IMR-90 (cell line): Measurements from ENCODE around the gene CYP24A1. TPM values are rescaled to one million over a fixed set of nuclear protein-coding genes. Genes with fewer than 3 reads are reported as not detected.

ENCODE experiments used
- ATAC-seq: fragments of 200-7000 bp; cut with Tn5 transposase; 2 replicates; pipeline ENCODE4 v1.9.1; 2020; ENCODE audit warnings: low read depth, mild to moderate bottlenecking, moderate library complexity
- BruUV-seq: library from RNA; stranded (reverse); fragments of 400-500 nt; replicated peaks from 2 replicates; lab custom pipeline; 2021; lab: Mats Ljungman, UMichigan
- CTCF ChIA-PET: fragments of 300-600 bp; formaldehyde crosslinking; extraction: SDS; loops from one replicate; lab custom pipeline; 2021; ENCODE audit warnings: antibody characterized with exemption; lab: Yijun Ruan, JAX
- POLR2A ChIA-PET: fragments of 300-600 bp; sonication (Branson Sonifier 250); formaldehyde crosslinking; loops from one replicate; lab custom pipeline; 2022; ENCODE audit warnings: antibody characterized with exemption; ENCODE audit not compliant: unreplicated experiment; lab: Charles Lee
- DNase-seq: peaks from one replicate; pipeline ENCODE4 v3.0.0; 2013
- H2AFZ ChIP-seq: replicated peaks from 2 replicates; pipeline ENCODE3; 2013; ENCODE audit warnings: low read length, mild to moderate bottlenecking; ENCODE audit not compliant: poor library complexity
- H2AK5ac ChIP-seq: 2 replicates; pipeline ENCODE4 v1.6.1; 2013; ENCODE audit warnings: low read depth, low read length, inconsistent platforms
- H2AK9ac ChIP-seq: replicated peaks from 2 replicates; pipeline ENCODE3; 2013; ENCODE audit warnings: mild to moderate bottlenecking, low read depth, low read length, moderate library complexity; ENCODE audit not compliant: poor library complexity
- H2BK120ac ChIP-seq: 2 replicates; pipeline ENCODE4 v1.6.1; 2013; ENCODE audit warnings: low read depth, low read length, inconsistent platforms
- H2BK15ac ChIP-seq: 3 replicates; pipeline ENCODE4 v1.6.1; 2013; ENCODE audit warnings: low read depth, low read length, inconsistent platforms
- H2BK20ac ChIP-seq: 2 replicates; pipeline ENCODE4 v1.6.1; 2013; ENCODE audit warnings: low read depth, mild to moderate bottlenecking, inconsistent platforms, low read length, moderate library complexity
- H2BK5ac ChIP-seq: 2 replicates; pipeline ENCODE4 v1.6.1; 2013; ENCODE audit warnings: mild to moderate bottlenecking, low read depth, low read length, inconsistent platforms; ENCODE audit not compliant: poor library complexity, severe bottlenecking
- H3K14ac ChIP-seq: replicated peaks from 2 replicates; pipeline ENCODE4 v1.6.1; 2013; ENCODE audit warnings: low read depth, low read length, inconsistent platforms
- H3K18ac ChIP-seq: 2 replicates; pipeline ENCODE4 v1.6.1; 2013; ENCODE audit warnings: low read depth, low read length, control low read depth
- H3K23ac ChIP-seq: 2 replicates; pipeline ENCODE4 v1.6.1; 2013; ENCODE audit warnings: low read depth, low read length, inconsistent platforms
- H3K27ac ChIP-seq: 2 replicates; pipeline ENCODE4 v1.5.1; 2013; ENCODE audit warnings: mild to moderate bottlenecking, control low read depth, low read length; ENCODE audit not compliant: insufficient read depth
- H3K27me3 ChIP-seq: 2 replicates; pipeline ENCODE4 v1.6.1; 2013; ENCODE audit warnings: low read length; ENCODE audit not compliant: control insufficient read depth, insufficient read depth
- H3K36me3 ChIP-seq: 2 replicates; pipeline ENCODE4 v1.6.1; 2013; ENCODE audit warnings: low read length, mixed read lengths; ENCODE audit not compliant: control insufficient read depth, insufficient read depth
- H3K4ac ChIP-seq: 2 replicates; pipeline ENCODE4 v1.6.1; 2013; ENCODE audit warnings: low read depth, low read length, inconsistent platforms
- H3K4me1 ChIP-seq: 2 replicates; pipeline ENCODE4 v1.6.1; 2013; ENCODE audit warnings: low read length, mixed read lengths; ENCODE audit not compliant: control insufficient read depth, insufficient read depth
- H3K4me2 ChIP-seq: 2 replicates; pipeline ENCODE4 v1.6.1; 2013; ENCODE audit warnings: low read depth, mild to moderate bottlenecking, control low read depth, low read length, moderate library complexity
- H3K4me3 ChIP-seq: 2 replicates; pipeline ENCODE4 v1.5.1; 2013; ENCODE audit warnings: low read depth, mild to moderate bottlenecking, control low read depth, low read length, moderate library complexity; ENCODE audit not compliant: insufficient read depth
- H3K56ac ChIP-seq: 2 replicates; pipeline ENCODE4 v1.6.1; 2013; ENCODE audit warnings: low read length, inconsistent platforms; ENCODE audit not compliant: insufficient read depth; ENCODE audit errors: extremely low read depth
- H3K79me1 ChIP-seq, 2 experiments: 2 replicates each; pipeline ENCODE4 v1.6.1; 2013; ENCODE audit warnings: low read length in 2 of 2, inconsistent platforms in 1 of 2, low read depth in 1 of 2
- H3K9ac ChIP-seq: 2 replicates; pipeline ENCODE4 v1.6.1; 2013; ENCODE audit warnings: low read depth, low read length, control low read depth
- H3K9me1 ChIP-seq: 2 replicates; pipeline ENCODE4 v1.6.1; 2013; ENCODE audit warnings: low read length, inconsistent platforms; ENCODE audit not compliant: insufficient read depth
- H3K9me3 ChIP-seq: 2 replicates; pipeline ENCODE4 v1.6.1; 2013; ENCODE audit warnings: low read length; ENCODE audit not compliant: control insufficient read depth, insufficient read depth
- H4K20me1 ChIP-seq: 2 replicates; pipeline ENCODE4 v1.6.1; 2013; ENCODE audit warnings: low read length, inconsistent platforms; ENCODE audit not compliant: insufficient read depth
- H4K5ac ChIP-seq: 2 replicates; pipeline ENCODE4 v1.6.1; 2013; ENCODE audit warnings: mild to moderate bottlenecking, low read depth, low read length, control low read depth
- H4K8ac ChIP-seq, 2 experiments: 2 replicates each; pipeline ENCODE4 v1.6.1; 2013; ENCODE audit warnings: low read depth in 2 of 2, low read length in 2 of 2, control low read depth in 1 of 2, inconsistent platforms in 1 of 2
- H4K91ac ChIP-seq: 2 replicates; pipeline ENCODE4 v1.6.1; 2013; ENCODE audit warnings: low read depth, low read length, inconsistent platforms; ENCODE audit not compliant: insufficient read depth
- CEBPB ChIP-seq: IDR thresholded peaks from 2 replicates; pipeline ENCODE4 v1.6.1; 2012; ENCODE audit warnings: low read depth, low read length, improper control_type of control experiment
- CHD1 ChIP-seq: IDR thresholded peaks from 2 replicates; pipeline ENCODE4 v1.6.1; 2012; ENCODE audit warnings: low read depth, low read length, improper control_type of control experiment
- FOS ChIP-seq: fragments of 150-350 bp; IDR thresholded peaks from 2 replicates; pipeline ENCODE4 v1.6.1; 2016; ENCODE audit warnings: low read depth, low read length
- MAFK ChIP-seq: IDR thresholded peaks from 2 replicates; pipeline ENCODE4 v1.6.1; 2012; ENCODE audit warnings: low read depth, low read length, improper control_type of control experiment
- MAZ ChIP-seq: IDR thresholded peaks from 2 replicates; pipeline ENCODE4 v1.6.1; 2012; ENCODE audit warnings: low read depth, mild to moderate bottlenecking, low read length, improper control_type of control experiment, moderate library complexity, borderline replicate concordance
- MXI1 ChIP-seq: IDR thresholded peaks from 2 replicates; pipeline ENCODE4 v1.6.1; 2012; ENCODE audit warnings: low read depth, mild to moderate bottlenecking, low read length, moderate library complexity, borderline replicate concordance
- NFE2L2 ChIP-seq: fragments of 150-350 bp; IDR thresholded peaks from 2 replicates; pipeline ENCODE4 v1.6.1; 2016; ENCODE audit warnings: low read depth, mild to moderate bottlenecking, low read length
- POLR2A ChIP-seq: IDR thresholded peaks from 2 replicates; pipeline ENCODE4 v1.6.1; 2012; ENCODE audit warnings: mild to moderate bottlenecking, low read depth, low read length
- RAD21 ChIP-seq: IDR thresholded peaks from 2 replicates; pipeline ENCODE4 v1.6.1; 2012; ENCODE audit warnings: low read length, improper control_type of control experiment
- RCOR1 ChIP-seq: IDR thresholded peaks from 2 replicates; pipeline ENCODE4 v1.6.1; 2012; ENCODE audit warnings: mild to moderate bottlenecking, low read length, improper control_type of control experiment; ENCODE audit not compliant: insufficient replicate concordance
- SMC3 ChIP-seq: fragments of 150-350 bp; IDR thresholded peaks from 2 replicates; pipeline ENCODE4 v1.6.1; 2016; ENCODE audit warnings: low read depth, mild to moderate bottlenecking, antibody characterized with exemption, low read length, moderate library complexity
- whole genome bisulfite sequencing, 2 experiments: methylation state at CpG; one replicate each; pipeline versions ENCODE4 v1.1.5 to v1.1.7; 2013; ENCODE audit warnings: missing lambda C conversion rate in 2 of 2; ENCODE audit not compliant: insufficient read length in 1 of 2; ENCODE audit errors: extremely low coverage in 2 of 2; 5-methylcytosine and 5-hydroxymethylcytosine counted together
- dilution Hi-C: fragments of 300-500 bp; cut with HindIII; formaldehyde crosslinking; loops from one replicate; pipeline ENCODE4 v1.14.3; 2018; ENCODE audit warnings: low sequenced_read_pairs; ENCODE audit not compliant: unreplicated experiment
- in situ Hi-C: fragments of 300-500 bp; cut with MboI; formaldehyde crosslinking; loops from 3 replicates; pipeline ENCODE4 v1.14.3; 2019; ENCODE audit warnings: low sequenced_read_pairs, inconsistent platforms, mixed read lengths
- intact Hi-C: fragments of 100-400 bp; cut with micrococcal nuclease; formaldehyde crosslinking; loops from 2 replicates; pipeline ENCODE4 v1.10.0; 2022
- polyA plus RNA-seq, 3 experiments: library from polyadenylated mRNA; depleted of rRNA; stranded (reverse); fragments of >200 nt; gene quantifications; 2 replicates each; pipeline ENCODE4 v1.2.3, GENCODE V29; 2012; ENCODE audit warnings: low replicate concordance in 1 of 3
- total RNA-seq: library from RNA; depleted of rRNA; stranded (reverse); fragments of >200 nt; gene quantifications from 2 replicates; pipeline ENCODE4 v1.2.3, GENCODE V29; 2012
- TF ChIP-seq, protein P1 (sequence below): fragments of 150-350 bp; IDR thresholded peaks from 2 replicates; pipeline ENCODE4 v1.6.1; 2016; ENCODE audit warnings: low read depth, mild to moderate bottlenecking, low read length, moderate library complexity, borderline replicate concordance
- TF ChIP-seq, protein P2 (sequence below): fragments of 150-350 bp; IDR thresholded peaks from 2 replicates; pipeline ENCODE4 v1.6.1; 2017; ENCODE audit warnings: mild to moderate bottlenecking, antibody characterized with exemption, low read length, low read depth

The CYP24A1 gene
- total and polyA plus RNA-seq, 2 of the 4 experiments (the other 2 are of a cell fraction), result not detected

DNA sequence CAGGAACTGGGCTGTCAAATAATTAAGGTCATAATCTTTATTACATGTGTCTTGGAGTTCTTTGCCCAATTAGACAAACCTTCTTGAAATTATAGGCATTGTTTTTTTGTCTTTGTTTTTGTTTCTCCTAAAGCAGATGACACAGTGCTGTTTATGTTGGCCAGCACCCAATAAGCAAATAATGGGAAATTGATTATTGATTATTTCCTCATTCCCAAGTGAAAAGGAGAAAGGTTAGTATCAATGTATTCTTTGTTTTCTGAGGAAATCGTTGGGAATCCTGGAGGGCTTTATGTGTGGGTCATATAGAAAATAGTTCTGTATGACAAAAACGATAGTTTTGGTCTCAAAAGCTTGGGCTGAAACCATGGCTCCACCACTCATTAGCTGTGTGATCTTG is 4.5 kb upstream of the CYP24A1 start:
- ChIA-PET POLR2A (no interaction called here), CTCF (no interaction called here)
- Histone ChIP-seq H2AFZ (no peak overlapping the region), H3K18ac (no peak overlapping the region), H4K91ac (no peak overlapping the region), H3K27ac (no peak overlapping the region), H3K36me3 (no peaks in the 10 kb centered on the region), H3K14ac (no peak overlapping the region), H2AK5ac (no peak overlapping the region), H4K20me1 (no peaks in the 10 kb centered on the region; the same call in 1 of the 2 replicates), H3K9me3 (no peaks in the 10 kb centered on the region), H2BK120ac (no peak overlapping the region), H3K27me3 (peaks cover 36% of the 10 kb centered on the region), H2AK9ac (no peak overlapping the region), H3K4me1 (no peaks in the 10 kb centered on the region; the same call in 1 of the 2 replicates), H3K4me2 (no peak overlapping the region), H2BK5ac (no peak overlapping the region), H4K5ac (no peak overlapping the region), H3K23ac (no peak overlapping the region), H4K8ac (no peak overlapping the region), H3K79me1 (no peaks in the 10 kb centered on the region), H3K4ac (no peak overlapping the region), H3K4me3 (no peak overlapping the region), H2BK15ac (no peak overlapping the region), H2BK20ac (no peak overlapping the region), H3K9ac (no peak overlapping the region), H3K9me1 (no peaks in the 10 kb centered on the region), H3K56ac (no peak overlapping the region)
- dilution Hi-C loops (loop anchor here (25.0 kb wide), 1 partner anchor 91 kb away; no protein-coding TSS in a partner anchor), in situ Hi-C loops (loop anchor here (25.0 kb wide), 1 partner anchor 191 kb away; no protein-coding TSS in a partner anchor), intact Hi-C loops (no loop called here)
- no TSS peak for BruUV-seq
- ATAC-seq (no peak), DNase-seq (no peak)
- WGBS, 2 experiments, result no CpG with 5 or more reads among the region's 2 CpGs
- TF ChIP-seq CEBPB, result no peak
- no peak for TF ChIP-seq RCOR1
- TF ChIP-seq MXI1, result no peak
- no peak for TF ChIP-seq CHD1
- TF ChIP-seq, protein P1, sequence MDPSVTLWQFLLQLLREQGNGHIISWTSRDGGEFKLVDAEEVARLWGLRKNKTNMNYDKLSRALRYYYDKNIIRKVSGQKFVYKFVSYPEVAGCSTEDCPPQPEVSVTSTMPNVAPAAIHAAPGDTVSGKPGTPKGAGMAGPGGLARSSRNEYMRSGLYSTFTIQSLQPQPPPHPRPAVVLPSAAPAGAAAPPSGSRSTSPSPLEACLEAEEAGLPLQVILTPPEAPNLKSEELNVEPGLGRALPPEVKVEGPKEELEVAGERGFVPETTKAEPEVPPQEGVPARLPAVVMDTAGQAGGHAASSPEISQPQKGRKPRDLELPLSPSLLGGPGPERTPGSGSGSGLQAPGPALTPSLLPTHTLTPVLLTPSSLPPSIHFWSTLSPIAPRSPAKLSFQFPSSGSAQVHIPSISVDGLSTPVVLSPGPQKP, result no peak
- no peak for TF ChIP-seq FOS
- no peak for TF ChIP-seq MAZ
- no peak for TF ChIP-seq RAD21
- no peak for TF ChIP-seq MAFK
- TF ChIP-seq, protein P2, sequence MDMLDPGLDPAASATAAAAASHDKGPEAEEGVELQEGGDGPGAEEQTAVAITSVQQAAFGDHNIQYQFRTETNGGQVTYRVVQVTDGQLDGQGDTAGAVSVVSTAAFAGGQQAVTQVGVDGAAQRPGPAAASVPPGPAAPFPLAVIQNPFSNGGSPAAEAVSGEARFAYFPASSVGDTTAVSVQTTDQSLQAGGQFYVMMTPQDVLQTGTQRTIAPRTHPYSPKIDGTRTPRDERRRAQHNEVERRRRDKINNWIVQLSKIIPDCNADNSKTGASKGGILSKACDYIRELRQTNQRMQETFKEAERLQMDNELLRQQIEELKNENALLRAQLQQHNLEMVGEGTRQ, result no peak
- TF ChIP-seq NFE2L2, result no peak
- TF ChIP-seq SMC3, result no peak
- no peak for TF ChIP-seq POLR2A
